Skeletal muscle satellite cell (primary cell): ENCODE results near the gene OTOGL. TPM values are rescaled to one million over a fixed set of nuclear protein-coding genes. Genes with fewer than 3 reads are reported as not detected.

Experiments
- small RNA-seq: library from RNA; depleted of rRNA; stranded (forward); fragments of <200 nt; gene quantifications from one replicate; pipeline ENCODE3, GENCODE V24; 2012

Gene OTOGL

Small RNA genes lying within 50 kb of the gene (small RNA-seq; reads per million reads assigned to genes)
- gene RN7SKP261 (not detected), gene RNU7-106P (not detected)
